PC-9 (cell line): ENCODE results near the gene OR2G2. TPM values are rescaled to one million over a fixed set of nuclear protein-coding genes. Genes with fewer than 3 reads are reported as not detected.

ENCODE experiments used
- BruUV-seq: library from RNA; stranded (reverse); fragments of 400-500 nt; replicated peaks from 2 replicates; lab custom pipeline; 2021; lab: Mats Ljungman, UMichigan
- CTCF ChIA-PET: fragments of 300-600 bp; sonication (Branson Sonifier 250); formaldehyde crosslinking; loops from one replicate; lab custom pipeline; 2022; ENCODE audit warnings: antibody characterized with exemption; lab: Charles Lee
- POLR2A ChIA-PET: fragments of 300-600 bp; sonication (Branson Sonifier 250); formaldehyde crosslinking; loops from one replicate; lab custom pipeline; 2022; ENCODE audit warnings: antibody characterized with exemption; ENCODE audit not compliant: unreplicated experiment; lab: Charles Lee
- DNase-seq, 2 experiments: peaks; one replicate each; pipeline versions ENCODE4 v3.0.0 to v3.0.0-alpha.2; 2015 to 2022; ENCODE audit warnings: mixed read lengths in 1 of 2
- H2AFZ ChIP-seq: fragments of 200-600 bp; sonication (generic); 2 replicates; pipeline ENCODE4 v1.8.1; 2017; ENCODE audit warnings: antibody characterized with exemption
- H3F3A ChIP-seq: fragments of 200-600 bp; sonication (generic); 2 replicates; pipeline ENCODE4 v1.8.1; 2017; ENCODE audit warnings: antibody characterized with exemption, mild to moderate bottlenecking, low read depth; ENCODE audit not compliant: insufficient read depth
- H3K27ac ChIP-seq: fragments of 200-600 bp; sonication (generic); 2 replicates; pipeline ENCODE4 v1.6.1; 2016; ENCODE audit warnings: mixed run types
- H3K27me3 ChIP-seq: fragments of 200-600 bp; sonication (generic); 2 replicates; pipeline ENCODE4 v1.6.1; 2016; ENCODE audit warnings: low read depth, mixed run types; ENCODE audit not compliant: insufficient read depth
- H3K36me3 ChIP-seq: fragments of 200-600 bp; sonication (generic); 2 replicates; pipeline ENCODE4 v1.6.1; 2016; ENCODE audit warnings: low read depth, mixed run types
- H3K4me1 ChIP-seq: fragments of 200-600 bp; sonication (generic); replicated peaks from 2 replicates; pipeline ENCODE4 v1.6.1; 2016; ENCODE audit warnings: mixed run types; ENCODE audit not compliant: insufficient read depth
- H3K4me2 ChIP-seq: fragments of 200-600 bp; sonication (generic); 2 replicates; pipeline ENCODE4 v1.6.1; 2017; ENCODE audit warnings: mixed run types
- H3K4me3 ChIP-seq: fragments of 200-600 bp; sonication (generic); 2 replicates; pipeline ENCODE4 v1.6.1; 2016; ENCODE audit warnings: mixed run types
- H3K79me2 ChIP-seq: fragments of 200-600 bp; sonication (generic); 2 replicates; pipeline ENCODE4 v1.6.1; 2017; ENCODE audit warnings: low read depth, mixed run types
- H3K9me2 ChIP-seq: fragments of 200-600 bp; sonication (generic); 2 replicates; pipeline ENCODE4 v1.8.1; 2017; ENCODE audit warnings: mild to moderate bottlenecking; ENCODE audit not compliant: insufficient read depth
- H3K9me3 ChIP-seq: fragments of 200-600 bp; sonication (generic); 2 replicates; pipeline ENCODE4 v1.8.1; 2016; ENCODE audit warnings: low read depth; ENCODE audit not compliant: insufficient read depth
- H4K20me1 ChIP-seq: fragments of 200-600 bp; sonication (generic); 2 replicates; pipeline ENCODE4 v1.8.1; 2017; ENCODE audit not compliant: insufficient read depth
- CTCF ChIP-seq: fragments of 200-600 bp; sonication (generic); conservative IDR thresholded peaks from 2 replicates; pipeline ENCODE4 v1.6.1; 2017; ENCODE audit warnings: mixed run types, antibody characterized with exemption, mild to moderate bottlenecking, moderate library complexity
- EZH2 ChIP-seq: fragments of 200-600 bp; sonication (generic); IDR thresholded peaks from 2 replicates; pipeline ENCODE4 v1.8.0; 2017; ENCODE audit warnings: antibody characterized with exemption, low read depth
- intact Hi-C: fragments of 100-400 bp; cut with micrococcal nuclease; formaldehyde crosslinking; loops from one replicate; pipeline ENCODE4 v1.10.0; 2022; ENCODE audit not compliant: unreplicated experiment
- total RNA-seq: library from RNA; stranded (reverse); gene quantifications from 2 replicates; pipeline ENCODE4 v1.2.3, GENCODE V29; 2021

OR2G2 gene
- total RNA-seq, 1 experiment from 2014 or later, result not detected

- no peak overlapping the region for H2AFZ ChIP-seq
- POLR2A ChIA-PET, result no interaction called here
- H3K9me3 ChIP-seq, result no peaks in the 10 kb centered on the region
- H3K4me1 ChIP-seq, result no peaks in the 10 kb centered on the region
- CTCF ChIA-PET, result no interaction called here
- H3K36me3 ChIP-seq, result no peaks in the 10 kb centered on the region
- no peak for TF ChIP-seq CTCF
- no peak for TF ChIP-seq EZH2
- no peaks in the 10 kb centered on the region for H3F3A ChIP-seq
- peaks cover 12% of the 10 kb centered on the region for H3K27me3 ChIP-seq
- no peaks in the 10 kb centered on the region for H3K79me2 ChIP-seq
- no peak overlapping the region for H3K4me2 ChIP-seq
- no peaks in the 10 kb centered on the region for H4K20me1 ChIP-seq
- no TSS peak for BruUV-seq
- H3K4me3 ChIP-seq, result no peak overlapping the region
- no peak overlapping the region for H3K27ac ChIP-seq
- no peak for DNase-seq
- intact Hi-C loops, result no loop called here
- no peaks in the 10 kb centered on the region for H3K9me2 ChIP-seq
Observed at GRCh38 chr1:247557926-247558674, 30.1 kb upstream of the OR2G2 start.

- intact Hi-C loops, result no loop called here
- no peak overlapping the region for H2AFZ ChIP-seq
- H4K20me1 ChIP-seq, result no peaks in the 10 kb centered on the region
- no peaks in the 10 kb centered on the region for H3K36me3 ChIP-seq
- H3K9me2 ChIP-seq, result no peaks in the 10 kb centered on the region
- H3K4me1 ChIP-seq, result no peaks in the 10 kb centered on the region
- no peak overlapping the region for H3K27ac ChIP-seq
- ChIA-PET CTCF (no interaction called here), POLR2A (no interaction called here)
- no peaks in the 10 kb centered on the region for H3F3A ChIP-seq
- H3K79me2 ChIP-seq, result no peaks in the 10 kb centered on the region
- H3K4me3 ChIP-seq, result no peak overlapping the region
- peaks cover 12% of the 10 kb centered on the region for H3K27me3 ChIP-seq
- TF ChIP-seq EZH2 (no peak), CTCF (no peak)
- no peaks in the 10 kb centered on the region for H3K9me3 ChIP-seq
- no TSS peak for BruUV-seq
- DNase-seq, result no peak
- H3K4me2 ChIP-seq, result no peak overlapping the region
Observed at GRCh38 chr1:247561711-247562110, 26.4 kb upstream of the OR2G2 start.

- H3K4me3 ChIP-seq, result no peak overlapping the region
- H3K4me1 ChIP-seq, result no peaks in the 10 kb centered on the region
- no peak for DNase-seq
- no peak overlapping the region for H2AFZ ChIP-seq
- POLR2A ChIA-PET, result no interaction called here
- peaks cover 12% of the 10 kb centered on the region for H3K27me3 ChIP-seq
- H3K36me3 ChIP-seq, result no peaks in the 10 kb centered on the region
- H3K79me2 ChIP-seq, result no peaks in the 10 kb centered on the region
- H3K9me2 ChIP-seq, result no peaks in the 10 kb centered on the region
- H3K27ac ChIP-seq, result no peak overlapping the region
- intact Hi-C loops, result no loop called here
- BruUV-seq, result no TSS peak
- H3K4me2 ChIP-seq, result no peak overlapping the region
- H4K20me1 ChIP-seq, result no peaks in the 10 kb centered on the region
- TF ChIP-seq EZH2 (no peak), CTCF (no peak)
- no peaks in the 10 kb centered on the region for H3K9me3 ChIP-seq
- CTCF ChIA-PET, result no interaction called here
- no peaks in the 10 kb centered on the region for H3F3A ChIP-seq
Observed at GRCh38 chr1:247562198-247562597, 26.0 kb upstream of the OR2G2 start.
